Stimulated activated naive B cell treated with anti-CD40 and anti-IgM and Interleukin-4, amounts not matched to agents 10 μg/mL and 1 μg/mL and 100 μg/mL, for 72 hours (primary cell): Measurements from ENCODE around the gene CTSA.
"Not testable (repeated sequence)": the region's sequence is repeated elsewhere in the genome, so short reads cannot be mapped to it uniquely, and the experiment has no call there.

Experiments used
- ATAC-seq, 2 donors: fragments of 150-1000 bp; cut with Tn5 transposase; replicated peaks; 2 replicates each; pipeline ENCODE4 v1.10.0; 2021; ENCODE audit warnings: moderate library complexity in 1 of 2
- DNase-seq: peaks from one replicate; pipeline ENCODE4 v3.0.0; 2021
- H3K27ac Mint-ChIP-seq: one replicate; pipeline ENCODE4 v1.8.0; 2022; ENCODE audit warnings: mild to moderate bottlenecking, mixed read lengths
- H3K27me3 Mint-ChIP-seq, 2 donors: one replicate each; pipeline ENCODE4 v1.8.0; 2022; ENCODE audit warnings: mixed read lengths in 2 of 2
- H3K36me3 Mint-ChIP-seq, 2 donors: one replicate each; pipeline ENCODE4 v1.8.0; 2022; ENCODE audit warnings: mixed read lengths in 2 of 2, mild to moderate bottlenecking in 1 of 2
- H3K4me1 Mint-ChIP-seq, 2 donors: one replicate each; pipeline ENCODE4 v1.8.0; 2022; ENCODE audit warnings: mixed read lengths in 2 of 2, mild to moderate bottlenecking in 1 of 2
- H3K4me3 Mint-ChIP-seq, 2 donors: one replicate each; pipeline ENCODE4 v1.8.0; 2022; ENCODE audit warnings: mild to moderate bottlenecking in 2 of 2, mixed read lengths in 2 of 2, moderate library complexity in 1 of 2
- H3K9me3 Mint-ChIP-seq, 2 donors: one replicate each; pipeline ENCODE4 v1.8.0; 2022; ENCODE audit warnings: mixed read lengths in 2 of 2, mild to moderate bottlenecking in 1 of 2

CTSA gene

GRCh38 chr20:45897289-45897688 lies 6.2 kb downstream of the CTSA start:
- peaks cover 37 to 46% of the 10 kb centered on the region in 2 donors for H3K36me3 Mint-ChIP-seq
- no peaks in the 10 kb centered on the region for H3K9me3 Mint-ChIP-seq
- DNase-seq (no peak), ATAC-seq (no peak)
- no peak overlapping the region for H3K4me3 Mint-ChIP-seq
- H3K27me3 Mint-ChIP-seq, result no peaks in the 10 kb centered on the region
- H3K27ac Mint-ChIP-seq, result no peak overlapping the region
- peaks cover 6 to 8% of the 10 kb centered on the region in 2 donors for H3K4me1 Mint-ChIP-seq

GRCh38 chr20:45897692-45898091 lies 6.6 kb downstream of the CTSA start:
- no peaks in the 10 kb centered on the region for H3K9me3 Mint-ChIP-seq
- no peaks in the 10 kb centered on the region for H3K27me3 Mint-ChIP-seq
- no peak overlapping the region for H3K4me3 Mint-ChIP-seq
- H3K27ac Mint-ChIP-seq, result peak overlapping the region; percentile 51
- no peak for DNase-seq
- peaks cover 33 to 42% of the 10 kb centered on the region in 2 donors for H3K36me3 Mint-ChIP-seq
- no peak for ATAC-seq
- peaks cover 5 to 6% of the 10 kb centered on the region in 2 donors for H3K4me1 Mint-ChIP-seq

- Mint-ChIP-seq H3K27ac (no peak overlapping the region), H3K9me3 (no peaks in the 10 kb centered on the region), H3K4me1 (peaks cover 2 to 10% of the 10 kb centered on the region in 2 donors), H3K4me3 (no peak overlapping the region), H3K27me3 (no peaks in the 10 kb centered on the region), H3K36me3 (peaks cover 31 to 43% of the 10 kb centered on the region in 2 donors)
- ATAC-seq, result no peak
- no peak for DNase-seq
Measured at GRCh38 chr20:45898285-45898684, 7.2 kb downstream of the CTSA start.

GRCh38 chr20:45899046-45899835 lies 8.1 kb downstream of the CTSA start:
- Mint-ChIP-seq H3K36me3 (peaks cover 26 to 38% of the 10 kb centered on the region in 2 donors), H3K4me1 (peaks cover 2 to 11% of the 10 kb centered on the region in 2 donors), H3K27ac (no peak overlapping the region), H3K4me3 (no peak overlapping the region), H3K9me3 (no peaks in the 10 kb centered on the region), H3K27me3 (no peaks in the 10 kb centered on the region)
- ATAC-seq (no peak), DNase-seq (no peak)

DNA sequence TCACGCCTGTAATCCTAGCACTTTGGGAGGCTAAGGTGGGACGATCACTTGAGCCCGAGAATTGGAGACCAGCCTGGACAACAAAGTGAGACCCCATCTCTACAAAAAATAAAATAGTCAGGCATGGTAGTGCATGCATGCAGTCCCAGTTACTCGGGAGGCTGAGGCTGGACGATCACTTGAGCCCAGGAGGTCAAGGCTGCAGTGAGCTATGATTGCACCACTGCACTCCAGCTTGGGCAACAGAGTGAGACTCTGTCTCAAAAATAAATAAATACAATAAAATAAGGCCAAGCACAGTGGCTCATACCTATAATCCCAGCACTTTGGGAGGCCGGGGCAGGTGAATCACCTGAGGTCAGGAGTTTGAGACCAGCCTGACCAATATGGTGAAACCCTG lies 10.2 kb downstream of the CTSA start:
- Mint-ChIP-seq H3K4me1 (peaks cover 2 to 11% of the 10 kb centered on the region in 2 donors), H3K36me3 (peaks cover 17 to 43% of the 10 kb centered on the region in 2 donors)
- H3K27ac Mint-ChIP-seq, DNase-seq, H3K27me3 Mint-ChIP-seq, ATAC-seq, H3K9me3 Mint-ChIP-seq, H3K4me3 Mint-ChIP-seq: not testable (repeated sequence)

DNA sequence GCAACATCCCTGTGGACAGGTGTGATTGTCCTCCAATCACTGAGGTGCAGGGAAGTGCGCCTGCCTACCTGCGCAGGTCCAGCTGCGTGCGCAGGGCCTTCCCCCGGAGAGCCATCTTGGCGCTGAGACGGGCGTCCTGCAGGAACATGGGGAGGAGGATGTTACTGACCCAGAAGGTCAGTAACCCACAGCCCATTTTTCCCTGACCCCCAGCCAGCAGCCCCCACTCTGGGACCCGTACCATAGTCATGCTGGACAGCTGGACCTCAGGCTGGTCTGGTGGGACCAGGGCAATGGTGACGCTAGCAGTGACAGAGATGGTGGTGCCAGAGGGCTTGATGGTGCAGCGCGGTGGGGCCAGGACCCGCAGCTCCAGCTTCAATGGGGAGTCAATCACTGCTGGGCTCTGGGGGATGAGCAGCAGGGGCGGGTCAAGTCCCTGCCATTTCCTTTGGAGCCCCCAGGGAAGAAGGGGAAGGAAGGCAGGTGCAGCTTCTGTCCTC lies 11.1 kb downstream of the CTSA start:
- H3K9me3 Mint-ChIP-seq, result no peaks in the 10 kb centered on the region
- H3K4me1 Mint-ChIP-seq, result peaks cover 2 to 11% of the 10 kb centered on the region in 2 donors
- H3K27ac Mint-ChIP-seq, result no peak overlapping the region
- H3K36me3 Mint-ChIP-seq, result peaks cover 10 to 39% of the 10 kb centered on the region in 2 donors
- DNase-seq (no peak), ATAC-seq (no peak)
- H3K4me3 Mint-ChIP-seq, result no peak overlapping the region
- no peaks in the 10 kb centered on the region for H3K27me3 Mint-ChIP-seq

DNA sequence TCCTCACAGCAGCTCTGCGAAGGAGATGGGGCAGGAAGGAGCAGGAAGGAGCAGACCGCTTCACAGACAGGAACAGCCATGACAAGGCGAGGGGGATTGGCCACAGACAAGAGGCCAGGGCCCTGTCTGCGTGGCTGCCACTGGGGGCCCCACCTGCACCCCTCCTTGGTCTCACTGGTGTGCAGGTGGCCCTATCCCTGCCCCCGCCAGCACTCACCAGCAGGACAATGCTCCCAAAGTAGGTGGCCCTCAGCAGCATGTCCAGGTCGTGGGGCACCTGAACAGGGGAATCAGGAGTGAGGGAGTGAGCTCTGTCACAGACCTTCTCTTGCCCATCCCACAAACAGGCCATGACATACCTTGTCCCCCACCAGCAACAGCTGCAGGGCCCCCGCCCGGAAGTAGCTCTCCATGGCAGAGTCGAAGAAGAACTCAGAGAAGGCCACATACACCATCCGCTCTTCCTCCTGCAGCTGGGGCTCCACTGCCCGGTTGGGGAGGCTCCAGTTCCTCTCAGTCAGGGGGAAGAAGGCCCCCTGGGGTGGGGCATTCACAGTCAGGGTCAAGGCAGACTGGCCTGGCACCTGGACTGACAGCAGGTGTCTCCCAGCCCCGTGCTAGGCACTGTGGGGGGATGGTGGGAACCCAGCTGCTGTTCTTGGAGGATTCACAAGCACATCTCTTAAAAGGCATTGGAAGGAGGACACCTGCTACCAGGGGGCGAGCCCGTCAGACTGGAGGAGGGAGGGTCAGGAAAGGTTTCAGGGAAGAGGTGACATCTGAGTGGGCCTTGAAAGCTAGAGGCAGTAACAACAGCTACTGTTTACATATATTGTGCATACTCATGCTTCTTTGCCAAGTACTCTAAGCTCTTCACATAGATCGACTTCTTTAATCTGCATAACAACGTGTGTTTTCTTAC lies 13.7 kb downstream of the CTSA start:
- H3K27me3 Mint-ChIP-seq, result no peaks in the 10 kb centered on the region

GRCh38 chr20:45905505-45906079 lies 14.5 kb downstream of the CTSA start:
- no peaks in the 10 kb centered on the region for H3K27me3 Mint-ChIP-seq

More for the DNA sequence above, 13.7 kb downstream of the CTSA start:
- Mint-ChIP-seq H3K27ac (peak overlapping the region; percentile 31), H3K4me1 (peaks cover 9 to 11% of the 10 kb centered on the region in 2 donors), H3K9me3 (no peaks in the 10 kb centered on the region), H3K4me3 (no peak overlapping the region), H3K36me3 (peaks cover 2 to 34% of the 10 kb centered on the region in 2 donors)
- ATAC-seq, result no peak
- no peak for DNase-seq

DNA sequence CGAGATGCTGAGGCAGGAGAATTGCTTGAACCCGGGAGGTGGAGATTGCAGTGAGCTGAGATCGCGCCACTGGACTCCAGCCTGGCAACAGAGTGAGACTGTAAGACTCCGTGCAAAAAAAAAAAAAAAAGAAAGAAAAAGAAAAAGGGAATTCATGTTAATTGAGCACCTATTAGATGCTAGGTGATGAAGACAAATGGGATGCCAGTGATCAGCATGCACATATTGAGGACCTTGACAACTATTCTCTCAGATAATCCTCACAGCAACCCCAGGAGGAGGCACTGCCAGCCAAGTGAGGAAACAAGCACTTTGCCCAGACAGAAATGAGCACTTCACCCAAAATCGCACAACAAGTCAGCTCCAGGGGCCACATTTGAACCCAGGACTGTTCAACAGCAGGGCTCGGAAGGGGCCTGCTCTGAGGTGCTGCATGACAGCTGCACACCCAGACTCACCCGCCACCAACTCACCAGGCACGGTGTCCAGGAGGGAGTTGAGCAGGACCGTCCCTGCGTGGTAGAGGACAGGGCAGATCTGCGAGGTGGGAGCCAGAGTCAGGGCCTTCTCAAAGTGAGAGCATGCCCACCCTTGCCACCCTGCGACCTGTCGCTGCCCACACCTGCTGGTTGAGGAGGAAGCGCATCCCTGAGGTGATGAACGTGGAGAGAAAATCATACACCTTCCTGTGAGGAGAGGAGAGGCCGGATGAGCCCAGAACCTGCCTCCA lies 16.2 kb downstream of the CTSA start:
- Mint-ChIP-seq H3K27ac (peak overlapping the region; percentile 20), H3K9me3 (no peaks in the 10 kb centered on the region), H3K27me3 (no peaks in the 10 kb centered on the region), H3K4me1 (peaks cover 18 to 31% of the 10 kb centered on the region in 2 donors), H3K4me3 (no peak overlapping the region), H3K36me3 (peaks cover 2 to 38% of the 10 kb centered on the region in 2 donors)
- DNase-seq (no peak), ATAC-seq (no peak)

More at GRCh38 chr20:45905505-45906079, 14.5 kb downstream of the CTSA start:
- Mint-ChIP-seq H3K4me1 (peaks cover 10 to 14% of the 10 kb centered on the region in 2 donors), H3K9me3 (no peaks in the 10 kb centered on the region), H3K4me3 (no peak overlapping the region), H3K27ac (no peak overlapping the region), H3K36me3 (peaks cover 2 to 36% of the 10 kb centered on the region in 2 donors)
- DNase-seq, result no peak
- ATAC-seq, result no peak

- H3K4me3 Mint-ChIP-seq, result no peak overlapping the region
- ATAC-seq, result no peak
- H3K9me3 Mint-ChIP-seq, result no peaks in the 10 kb centered on the region
- no peaks in the 10 kb centered on the region for H3K27me3 Mint-ChIP-seq
- peaks cover 18 to 26% of the 10 kb centered on the region in 2 donors for H3K4me1 Mint-ChIP-seq
- no peak for DNase-seq
- H3K27ac Mint-ChIP-seq, result no peak overlapping the region
- peaks cover 2 to 38% of the 10 kb centered on the region in 2 donors for H3K36me3 Mint-ChIP-seq
Measured at GRCh38 chr20:45908084-45908483, 16.9 kb downstream of the CTSA start.

GRCh38 chr20:45909336-45909808 lies 18.2 kb downstream of the CTSA start:
- ATAC-seq (no peak), DNase-seq (no peak)
- H3K27ac Mint-ChIP-seq, result no peak overlapping the region
- no peak overlapping the region for H3K4me3 Mint-ChIP-seq
- H3K9me3 Mint-ChIP-seq, result no peaks in the 10 kb centered on the region
- H3K36me3 Mint-ChIP-seq, result peaks cover 2 to 35% of the 10 kb centered on the region in 2 donors
- no peaks in the 10 kb centered on the region for H3K27me3 Mint-ChIP-seq
- peaks cover 18 to 28% of the 10 kb centered on the region in 2 donors for H3K4me1 Mint-ChIP-seq

DNA sequence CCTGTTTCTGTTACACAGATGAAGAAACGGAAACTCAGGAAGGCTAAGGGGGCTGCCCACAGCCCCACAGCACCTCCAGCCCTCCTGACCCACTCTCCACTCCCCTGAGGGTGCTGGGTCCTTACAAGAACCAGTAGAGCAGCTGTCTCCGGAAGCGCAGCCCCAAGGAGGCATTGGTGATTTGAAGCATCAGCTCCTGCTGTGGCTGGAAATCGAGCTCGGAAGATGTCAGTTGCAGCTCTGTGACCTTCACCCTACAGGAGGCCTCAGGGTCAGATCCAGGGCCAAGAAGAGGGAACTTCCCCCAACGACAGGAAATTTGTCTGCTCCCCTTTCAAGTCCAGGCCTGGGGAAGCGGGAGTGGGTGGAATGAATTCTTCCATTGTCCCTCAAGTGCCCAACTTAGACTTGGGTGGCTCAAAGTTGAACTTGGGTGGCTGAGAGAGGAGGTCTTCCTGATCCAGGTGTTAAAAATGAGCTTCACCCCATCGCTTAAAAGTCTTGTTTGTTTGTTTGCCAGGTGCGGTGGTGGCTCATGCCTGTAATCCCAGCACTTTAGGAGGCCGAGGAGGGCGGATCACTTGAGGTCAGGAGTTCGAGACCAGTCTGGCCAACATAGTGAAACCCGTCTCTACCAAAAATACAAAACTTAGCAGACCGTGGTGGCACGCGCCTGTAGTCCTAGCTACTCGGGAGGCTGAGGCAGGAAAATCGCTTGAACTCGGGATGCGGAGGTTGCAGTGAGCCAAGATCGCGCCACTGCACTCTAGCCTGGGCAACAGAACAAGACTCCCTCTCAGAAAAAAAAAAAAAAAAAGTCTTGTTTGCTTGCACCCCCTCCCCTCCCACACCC lies 18.9 kb downstream of the CTSA start:
- Mint-ChIP-seq H3K9me3 (no peaks in the 10 kb centered on the region), H3K27me3 (no peaks in the 10 kb centered on the region), H3K4me3 (peak overlapping the region; percentile 78 to 81), H3K36me3 (peaks cover 2 to 29% of the 10 kb centered on the region in 2 donors), H3K27ac (peak overlapping the region; percentile 78), H3K4me1 (peaks cover 20 to 33% of the 10 kb centered on the region in 2 donors)
- no peak for ATAC-seq
- no peak for DNase-seq
